Activated CD4-positive, alpha-beta T cell treated with anti-CD3 and anti-CD28 coated beads, Interleukin-2, amount 50 U/mL, for 48 hours (primary cell): ENCODE results near the gene MAP3K14.
A peak's percentile ranks its signal among the peaks of the same experiment; 100 is the strongest.

Source experiments
- DNase-seq, 2 experiments: peaks; one replicate each; pipeline ENCODE4 v3.0.0-alpha.2; 2020

Gene MAP3K14

DNA sequence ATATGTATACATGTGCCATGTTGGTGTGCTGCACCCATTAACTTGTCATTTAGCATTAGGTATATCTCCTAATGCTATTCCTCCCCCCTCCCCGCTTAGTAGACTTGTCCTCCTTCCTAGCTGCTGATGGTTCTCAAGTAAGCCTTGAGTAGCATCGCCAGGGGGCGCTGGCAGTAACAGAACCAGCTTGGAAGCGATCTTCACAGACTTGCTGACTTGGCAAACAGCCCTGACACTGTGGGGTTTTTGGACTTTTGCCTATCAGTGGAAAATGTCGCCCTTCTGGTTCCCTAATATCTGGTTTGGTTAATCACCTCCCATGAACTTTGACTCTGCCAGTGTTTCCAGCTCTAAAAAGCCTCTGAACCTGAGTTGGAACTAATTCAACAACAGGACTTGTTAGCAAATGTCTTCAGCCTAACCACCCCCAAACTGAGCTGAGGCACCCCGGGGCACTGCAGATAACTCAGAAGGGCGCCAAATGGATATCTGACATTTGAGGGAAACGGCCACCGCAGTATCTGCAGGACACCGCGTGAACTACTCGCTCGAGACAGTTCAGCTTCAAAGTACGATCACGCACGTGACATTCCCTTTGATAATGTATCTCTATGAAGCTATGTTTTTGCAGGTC, 39.5 kb downstream of the MAP3K14 start:
- DNase-seq: peak; percentile 92 to 95

DNA sequence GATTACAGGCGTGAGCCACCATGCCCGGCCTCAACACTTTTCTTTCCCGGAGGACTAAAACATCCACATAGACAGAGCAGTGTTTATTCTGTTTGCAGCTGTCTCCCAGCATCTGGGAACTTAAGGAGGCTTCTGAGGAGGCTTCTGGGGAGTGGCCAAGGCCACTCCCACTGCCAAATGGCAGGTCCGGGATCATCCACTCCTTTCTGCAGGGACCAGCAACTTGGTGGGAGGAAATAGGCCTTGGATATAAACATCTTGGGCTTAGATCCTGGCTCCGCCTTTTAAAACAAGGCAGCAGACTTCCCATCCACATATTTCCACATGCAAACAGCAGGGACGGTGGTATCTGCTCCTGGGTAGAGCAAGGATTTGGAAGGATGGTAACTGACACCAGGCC, 40.8 kb downstream of the MAP3K14 start:
- DNase-seq: no peak

DNA sequence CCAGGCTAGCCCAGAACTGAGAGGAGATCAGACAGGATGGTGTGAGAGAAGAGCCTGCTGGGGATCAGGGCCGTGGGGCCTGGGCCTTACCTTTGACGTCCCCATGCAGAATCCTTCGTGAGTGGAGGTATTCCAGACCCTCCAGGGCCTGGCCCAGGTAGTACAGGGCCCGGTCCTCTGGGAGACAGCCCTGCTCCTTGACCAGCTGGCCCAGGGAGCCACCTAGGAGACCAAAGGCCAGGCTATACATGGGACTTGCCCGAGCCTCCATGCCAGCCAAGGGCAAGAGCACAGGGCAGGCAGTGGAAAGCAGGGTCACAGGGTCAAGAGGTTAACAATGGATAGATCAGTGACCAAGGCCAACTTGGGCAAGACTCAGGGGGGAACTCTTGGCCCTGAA, 42.8 kb downstream of the MAP3K14 start:
- no peak for DNase-seq

DNA sequence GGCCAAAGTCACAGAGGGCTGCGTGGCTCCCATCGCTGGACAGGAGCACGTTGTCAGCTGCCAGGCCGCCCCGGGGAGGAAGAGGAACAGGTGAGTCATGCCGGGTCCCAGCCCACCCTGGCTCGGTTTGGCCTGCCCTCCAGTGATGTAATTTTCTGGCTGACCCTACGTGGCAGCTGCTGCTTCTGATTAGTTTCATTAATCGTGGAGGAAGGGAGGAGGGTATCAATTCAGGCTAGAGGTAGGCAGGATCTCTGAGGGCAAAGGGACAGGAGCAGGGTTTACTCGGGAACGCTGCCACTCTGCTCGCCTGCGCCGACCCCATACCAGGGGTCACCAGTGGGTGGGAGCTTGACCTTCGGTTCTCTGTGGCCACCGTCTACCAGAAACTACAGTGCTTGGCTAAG, 43.3 kb downstream of the MAP3K14 start:
- DNase-seq: no peak

DNA sequence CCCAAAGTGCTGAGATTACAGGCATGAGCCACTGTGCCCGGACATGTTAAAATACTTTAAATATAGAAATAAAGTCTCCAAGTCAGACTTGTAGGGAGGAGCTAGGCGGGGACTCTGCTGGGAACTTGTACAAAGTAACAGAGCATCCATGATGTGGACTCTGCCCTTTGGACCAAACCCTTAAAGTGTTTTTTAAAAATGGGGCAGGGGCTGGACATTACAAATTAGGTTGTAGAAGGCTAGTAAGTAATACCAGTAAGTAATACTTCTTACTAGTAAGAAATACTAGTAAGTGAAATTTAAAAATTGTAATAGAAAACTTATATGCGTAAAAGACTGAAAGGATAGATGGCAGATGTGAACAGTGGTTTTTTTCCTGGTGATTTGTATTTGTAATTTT, 45.2 kb downstream of the MAP3K14 start:
- no peak for DNase-seq

DNA sequence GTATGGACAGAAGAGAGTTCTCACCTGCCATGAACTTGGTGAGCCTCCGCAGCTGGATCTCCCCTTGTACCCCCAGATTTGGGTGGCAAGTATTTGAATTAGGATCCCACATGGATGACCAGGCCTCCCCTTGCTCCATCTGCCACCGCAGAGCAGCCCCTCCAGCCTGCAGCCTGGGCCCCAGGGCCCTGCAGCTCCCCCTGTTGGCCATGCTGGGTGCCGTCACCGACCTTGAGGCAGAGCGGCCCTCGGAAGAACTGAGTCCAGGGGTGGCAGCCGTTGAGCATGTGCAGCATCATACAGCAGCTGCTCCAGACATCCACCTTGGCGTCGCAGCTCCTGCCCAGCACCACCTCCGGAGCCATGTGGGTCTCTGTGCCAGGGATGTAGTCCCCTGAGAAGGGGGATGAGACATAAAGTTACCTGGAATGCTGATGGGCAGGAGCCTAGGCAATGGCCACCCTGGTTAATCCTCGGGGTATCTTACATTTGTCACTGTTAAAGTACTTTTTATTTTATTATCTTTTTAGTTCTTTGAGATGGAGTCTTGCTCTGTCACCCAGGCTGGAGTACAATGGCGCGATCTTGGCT, 45.9 kb downstream of the MAP3K14 start:
- peak; percentile 63 to 66 for DNase-seq

DNA sequence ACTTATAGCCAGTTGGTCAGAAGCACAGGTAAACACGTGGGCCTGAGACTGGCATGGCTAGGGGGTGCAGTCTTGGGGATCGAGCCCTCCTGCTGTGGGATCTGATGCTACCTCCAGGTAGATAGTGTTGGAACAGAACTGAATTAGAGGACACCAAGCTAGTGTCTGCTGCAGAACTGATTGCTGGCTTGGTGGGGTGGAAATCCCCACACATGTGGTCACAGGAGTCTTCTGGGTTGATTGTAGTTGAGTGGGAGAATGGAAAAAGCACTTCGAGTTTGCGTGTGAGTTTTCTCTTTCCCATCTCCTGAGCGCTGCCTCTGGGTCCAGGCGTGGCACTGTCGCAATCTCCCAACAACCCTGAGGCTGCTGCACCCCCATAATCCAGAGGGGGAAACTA, 46.9 kb downstream of the MAP3K14 start:
- no peak for DNase-seq

DNA sequence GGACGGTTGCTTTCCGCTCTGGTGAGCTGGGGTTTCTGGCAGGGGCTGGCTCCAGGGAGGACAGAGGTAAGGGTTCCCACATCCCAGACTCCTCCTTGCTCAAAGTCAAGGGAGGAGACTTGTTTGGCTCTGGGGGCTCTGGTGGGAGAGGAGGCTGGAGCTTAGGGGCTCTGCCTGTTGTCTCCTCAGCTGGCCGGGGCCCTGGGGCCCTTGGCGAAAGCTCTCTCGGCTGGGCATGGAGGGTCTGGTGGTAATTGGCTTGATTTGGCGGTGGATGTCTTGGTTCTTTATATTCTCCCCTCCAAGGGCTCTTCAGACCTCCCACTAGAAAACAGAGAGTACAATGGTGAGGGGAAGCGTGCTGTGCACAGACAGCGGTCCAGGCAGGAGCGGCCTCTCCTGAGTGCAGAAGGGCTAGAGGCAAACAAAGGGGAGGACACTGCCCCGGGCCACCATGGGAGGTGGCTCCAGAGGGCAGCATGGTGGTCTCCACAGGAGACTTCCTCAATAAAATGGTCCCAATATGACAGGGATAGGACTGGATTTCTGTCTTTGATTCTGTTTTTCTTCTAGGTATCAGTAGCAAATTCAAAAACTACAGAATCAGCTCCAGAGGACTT, 49.3 kb downstream of the MAP3K14 start:
- DNase-seq: no peak

DNA sequence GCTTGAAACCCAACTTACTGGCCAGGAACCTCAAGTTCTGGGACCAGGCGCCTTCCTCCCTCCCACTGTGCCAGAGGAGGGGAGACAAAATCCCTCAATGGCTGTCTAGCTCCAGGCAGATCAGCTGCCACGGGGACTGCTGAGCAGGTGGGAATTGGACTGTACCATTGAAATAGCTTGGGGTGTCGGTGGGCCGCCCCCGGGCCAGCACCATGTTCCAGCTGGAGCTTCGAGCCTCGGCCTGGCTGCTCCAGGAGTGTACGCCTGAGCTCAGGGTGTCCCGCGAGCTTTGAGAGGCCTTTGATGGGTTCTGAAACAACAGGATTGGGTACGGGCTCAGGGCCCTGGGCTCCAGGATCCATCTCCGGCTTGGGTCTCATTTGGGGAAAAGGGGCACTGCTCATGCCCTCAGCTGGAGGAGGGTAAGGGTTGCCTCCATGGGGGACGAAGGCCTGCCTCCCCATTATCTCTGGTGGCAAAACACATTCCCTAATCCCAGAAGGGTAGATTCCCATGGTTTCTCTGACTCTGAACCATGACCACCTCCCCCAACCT, 50.4 kb downstream of the MAP3K14 start:
- DNase-seq: no peak

DNA sequence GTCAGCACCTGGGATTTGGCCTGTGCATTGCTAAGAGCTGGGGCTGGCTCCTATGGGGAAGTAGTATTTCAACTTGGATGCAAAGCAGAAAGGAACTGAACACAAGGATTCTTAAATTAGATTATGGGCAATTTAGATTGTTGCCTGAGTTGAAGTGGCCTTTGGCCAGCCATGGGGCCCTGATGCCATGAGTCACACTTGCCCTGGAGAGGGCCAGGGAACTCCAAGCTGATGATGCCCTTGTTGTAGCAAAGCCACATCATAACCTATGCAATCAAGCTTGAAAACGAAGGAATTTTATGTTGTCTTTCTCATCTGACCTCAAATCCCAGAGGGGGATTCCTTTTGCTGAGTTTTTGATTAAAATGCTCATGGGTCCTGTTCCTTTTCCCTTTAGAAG, 51.0 kb downstream of the MAP3K14 start:
- DNase-seq: no peak

DNA sequence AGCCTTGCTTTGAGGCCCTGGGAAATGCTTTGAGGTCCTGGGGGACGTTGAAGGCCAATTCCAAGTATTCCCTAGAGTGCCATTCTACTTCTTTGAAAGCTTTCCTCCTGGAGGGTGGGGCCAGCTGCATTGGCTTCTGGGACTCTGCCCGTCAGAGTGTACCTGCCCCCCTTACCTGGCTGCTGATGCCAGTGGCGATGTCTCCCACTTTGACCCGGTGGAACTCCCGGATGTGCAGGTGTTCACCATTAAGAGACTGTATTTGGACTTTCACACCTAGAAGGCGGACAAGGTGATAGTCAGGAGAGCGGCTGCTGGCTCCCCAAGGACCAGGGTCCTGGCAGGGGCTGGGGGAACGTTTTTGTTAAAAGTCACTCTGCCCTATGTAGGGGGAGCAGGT, 51.8 kb downstream of the MAP3K14 start:
- no peak for DNase-seq

DNA sequence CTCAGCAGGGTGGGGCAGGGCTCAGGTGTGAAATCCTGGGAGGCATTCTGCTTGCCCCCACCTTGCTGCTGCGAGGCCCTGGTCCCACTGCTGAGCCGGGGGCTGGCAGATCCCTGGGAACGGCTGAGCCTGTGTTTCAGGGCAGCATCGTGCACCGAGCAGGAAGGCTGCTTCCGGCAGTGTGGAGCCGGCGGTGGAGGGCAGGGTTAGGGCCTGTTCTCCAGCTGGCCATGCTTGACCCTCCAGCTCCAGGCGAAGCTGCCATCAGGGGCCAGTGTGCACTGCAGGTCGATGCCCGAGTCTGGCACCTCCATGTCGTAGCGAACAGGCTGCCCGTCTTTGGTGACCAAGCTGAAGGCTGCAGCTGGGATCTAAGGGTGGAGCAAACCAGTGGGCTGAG, 52.4 kb downstream of the MAP3K14 start:
- no peak for DNase-seq

DNA sequence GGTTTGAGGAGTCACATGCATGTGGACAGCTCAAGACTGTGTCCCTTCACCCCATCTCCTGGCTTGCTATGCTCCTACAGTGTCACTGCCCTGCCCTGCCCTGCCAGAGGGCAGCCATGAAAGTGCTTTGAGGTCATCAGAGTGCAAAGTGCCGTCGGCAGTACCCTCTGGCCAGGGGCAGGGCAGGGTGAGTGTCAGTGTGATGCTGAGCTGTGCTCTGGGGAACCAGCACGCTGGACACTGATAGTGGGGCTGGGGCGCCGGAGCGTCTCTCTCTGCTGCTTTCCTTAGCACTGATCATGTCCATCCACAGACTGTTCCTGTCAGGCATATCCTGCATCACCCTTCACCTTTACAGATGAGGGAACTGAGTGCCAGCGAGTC, 53.4 kb downstream of the MAP3K14 start:
- DNase-seq: no peak

DNA sequence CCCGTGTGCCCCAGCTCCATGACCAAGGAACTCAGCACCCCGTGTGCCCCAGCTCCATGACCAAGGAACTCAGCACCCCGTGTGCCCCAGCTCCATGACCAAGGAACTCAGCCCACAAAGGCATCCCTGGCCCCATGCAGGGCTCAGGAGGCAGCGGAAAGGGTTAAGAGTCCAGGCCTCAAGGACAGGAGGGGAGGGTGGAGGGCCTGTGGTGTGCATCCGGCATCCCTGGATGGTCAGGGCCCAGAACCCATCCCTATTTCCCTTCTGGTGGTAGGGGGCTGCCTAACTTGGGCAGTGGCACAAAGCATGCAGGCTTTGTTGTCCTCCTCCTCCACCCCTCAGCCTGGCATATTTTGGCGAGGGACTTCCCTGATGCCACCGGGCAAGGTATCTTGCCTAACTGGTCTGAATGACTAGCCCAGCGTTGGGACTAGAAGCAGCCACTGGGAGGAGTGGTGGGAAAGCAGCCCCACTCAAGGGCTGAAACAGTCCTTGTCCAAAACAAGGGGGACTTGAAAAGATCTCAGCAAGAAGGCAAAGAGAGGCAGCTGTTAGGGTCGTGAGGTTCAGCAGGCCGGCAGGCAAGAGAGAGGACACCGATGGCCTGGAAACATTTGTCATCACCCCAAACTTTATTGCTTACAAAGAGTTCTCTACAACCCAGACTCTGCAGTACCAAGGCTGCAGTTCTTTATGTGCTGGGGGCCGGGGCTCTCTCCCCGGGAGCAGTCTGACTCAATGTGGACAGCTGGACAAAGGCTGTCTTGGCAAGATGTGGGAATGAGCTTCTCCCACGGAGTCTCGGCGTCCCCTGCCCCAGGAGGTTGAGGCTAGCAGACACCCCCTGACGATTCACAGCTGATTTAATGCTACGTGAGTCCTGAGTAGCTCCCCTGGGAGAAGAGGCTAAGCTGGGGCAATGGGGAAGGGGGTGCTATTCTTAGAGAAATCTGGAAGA, 54.0 kb downstream of the MAP3K14 start:
- peak in 1 of 2 experiments; percentile 19 for DNase-seq

DNA sequence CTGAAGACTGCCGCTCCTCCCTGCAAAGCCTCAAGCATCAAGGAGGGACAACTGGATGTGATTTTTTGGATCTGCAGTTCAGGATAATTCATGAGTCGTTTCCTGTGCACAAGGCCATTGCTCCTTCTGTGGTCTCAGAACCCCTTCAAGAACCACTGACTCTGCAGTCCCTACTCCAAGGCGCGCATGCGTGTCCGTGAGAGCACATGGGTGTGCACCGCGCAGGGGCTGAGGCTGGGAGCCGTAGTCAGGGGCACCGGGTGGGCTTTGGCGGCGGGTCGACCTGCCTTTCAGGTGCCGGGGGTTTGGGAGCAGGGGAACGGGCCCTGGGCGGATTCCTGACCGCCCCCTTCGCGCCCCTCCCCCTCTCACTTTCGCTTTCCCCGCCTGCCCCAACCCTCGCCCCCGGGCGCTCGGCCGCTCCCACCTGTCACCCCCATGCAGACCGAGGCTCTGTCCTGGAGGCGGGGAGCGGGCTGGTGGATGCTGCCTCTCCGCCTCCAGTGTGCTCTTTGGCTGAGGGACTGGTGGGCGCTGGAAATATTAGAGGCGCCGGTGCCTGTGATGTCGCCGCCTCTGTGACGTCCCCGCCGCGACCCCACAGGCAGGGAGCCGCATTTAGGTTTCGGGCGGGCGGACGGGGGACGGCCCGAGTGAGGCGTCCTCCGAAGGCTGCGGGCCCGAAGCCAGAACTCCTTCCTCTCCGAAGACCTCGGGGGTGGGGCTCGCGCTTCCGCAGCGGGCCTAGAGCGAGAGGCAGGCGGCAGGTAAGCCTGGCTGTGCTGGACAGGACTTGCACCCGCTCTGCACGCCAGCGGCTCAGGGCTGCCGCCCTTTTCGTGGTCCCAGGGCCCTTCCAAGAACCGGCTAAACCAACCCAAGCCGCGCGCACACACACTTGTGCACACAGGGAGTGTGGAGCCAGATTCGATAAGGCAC, 55.0 kb downstream of the MAP3K14 start, which contains the start of gene SPATA32:
TSS of gene SPATA32 (minus strand) at position 518 of the 939 bp plus-strand sequence. CDS start at position 440, 78 bp downstream.
- peak; percentile 63 to 69 for DNase-seq

DNA sequence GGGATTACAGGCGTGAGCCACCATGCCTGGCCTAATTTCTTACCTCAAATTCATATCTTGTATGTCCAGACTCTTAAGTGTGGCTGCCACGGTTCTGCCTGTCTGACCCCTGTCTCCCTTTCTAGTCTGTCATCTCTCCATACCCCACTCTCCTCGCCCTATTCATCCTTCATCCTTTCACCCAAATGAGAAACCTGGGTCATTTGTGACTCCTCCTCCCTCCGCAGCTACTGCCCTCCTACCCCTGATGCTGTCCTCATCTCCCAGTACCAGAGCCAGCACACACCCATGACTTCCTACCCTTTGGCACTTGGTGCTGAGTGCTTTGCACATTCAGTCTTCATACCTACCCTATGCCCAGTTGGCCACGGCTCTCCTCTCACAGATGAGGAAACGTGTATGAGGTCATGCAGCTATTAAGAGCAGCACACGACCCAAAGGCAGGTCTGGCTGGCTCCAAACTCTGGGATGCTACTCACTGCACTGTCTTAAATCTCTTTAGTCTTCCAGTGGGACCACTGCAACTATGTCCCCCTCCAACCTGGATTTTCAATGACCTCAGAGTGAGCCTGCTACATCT, 56.5 kb downstream of the MAP3K14 start:
- no peak for DNase-seq

DNA sequence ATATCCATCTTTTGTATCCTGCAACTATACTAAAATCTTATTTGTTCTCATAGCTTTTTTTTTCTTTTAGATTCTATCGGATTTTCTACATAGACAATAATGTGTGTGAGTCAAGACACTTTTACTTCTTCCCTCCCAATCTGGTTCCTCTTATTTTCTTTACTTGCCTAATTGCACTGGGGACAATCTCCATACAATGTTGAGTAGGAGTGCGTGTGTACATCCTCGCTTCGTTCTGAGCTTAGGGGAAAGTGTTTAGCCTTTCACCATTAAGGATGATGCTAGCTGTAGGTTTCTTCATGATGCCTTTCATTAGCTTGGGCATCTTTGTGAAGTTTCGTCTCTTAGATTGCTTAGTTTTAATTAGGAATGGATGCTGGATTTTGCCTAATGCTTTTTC, 57.8 kb downstream of the MAP3K14 start:
- no peak for DNase-seq

DNA sequence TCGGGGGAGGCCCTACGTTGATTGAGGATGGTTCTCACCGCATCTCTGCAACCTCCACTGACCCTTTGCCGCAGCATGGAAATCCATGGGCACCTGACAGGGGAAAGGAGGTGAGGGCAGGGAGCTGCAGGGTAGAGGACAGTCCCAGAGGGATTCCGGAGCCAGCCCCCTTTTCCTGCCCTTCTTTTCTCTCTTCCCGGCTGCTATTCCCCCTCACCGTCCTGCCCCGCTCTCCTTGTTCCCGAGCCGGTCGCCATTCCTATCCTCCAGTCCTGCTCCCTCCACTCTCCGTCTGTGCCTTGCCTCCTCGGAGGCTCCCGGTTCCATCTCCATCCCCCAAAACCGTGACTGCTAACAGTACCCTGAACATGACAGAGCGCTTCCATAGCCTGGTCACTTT, 59.7 kb downstream of the MAP3K14 start:
- no peak for DNase-seq

DNA sequence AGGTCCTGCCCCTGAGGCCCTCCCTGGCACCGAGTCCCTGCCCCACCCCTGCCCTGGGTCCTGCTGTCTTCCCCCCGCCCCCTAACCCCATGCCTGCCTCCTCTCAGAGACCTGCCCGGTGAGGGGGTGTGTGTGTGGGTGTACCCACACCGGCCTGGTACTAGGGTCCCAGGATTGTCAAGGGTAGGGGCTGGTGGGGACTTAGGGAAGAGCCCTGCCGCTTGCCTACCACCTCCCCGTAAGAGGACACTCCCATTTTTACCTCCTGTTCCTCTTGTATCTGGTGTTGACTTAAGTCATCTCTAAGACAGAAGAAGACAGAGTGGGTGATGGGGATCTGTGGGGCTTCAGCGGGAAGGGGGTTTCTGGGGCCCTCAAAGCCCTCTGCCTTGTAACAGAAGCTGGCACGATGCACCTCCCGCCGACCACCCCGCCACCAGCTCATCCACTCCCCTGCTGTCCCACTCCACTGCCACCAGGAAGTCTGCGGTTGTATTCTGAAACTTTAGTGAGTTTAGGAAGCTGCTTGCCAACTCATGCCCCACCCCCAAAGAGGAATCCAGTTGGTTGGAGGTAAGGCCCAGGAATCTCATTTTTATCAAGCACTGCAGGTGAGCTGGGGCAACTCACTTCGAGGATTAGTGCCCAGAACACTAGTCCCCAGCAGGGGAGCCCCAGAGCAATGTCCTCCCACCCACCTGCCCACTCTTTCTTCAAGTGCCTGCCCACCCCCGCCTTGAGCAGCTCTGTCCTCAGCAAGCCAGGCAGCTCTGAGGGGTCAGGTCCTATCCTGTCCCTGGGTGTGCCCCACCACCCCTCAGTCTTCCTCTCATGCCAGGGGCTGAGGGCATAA, 60.5 kb downstream of the MAP3K14 start:
- peak; percentile 26 to 38 for DNase-seq

DNA sequence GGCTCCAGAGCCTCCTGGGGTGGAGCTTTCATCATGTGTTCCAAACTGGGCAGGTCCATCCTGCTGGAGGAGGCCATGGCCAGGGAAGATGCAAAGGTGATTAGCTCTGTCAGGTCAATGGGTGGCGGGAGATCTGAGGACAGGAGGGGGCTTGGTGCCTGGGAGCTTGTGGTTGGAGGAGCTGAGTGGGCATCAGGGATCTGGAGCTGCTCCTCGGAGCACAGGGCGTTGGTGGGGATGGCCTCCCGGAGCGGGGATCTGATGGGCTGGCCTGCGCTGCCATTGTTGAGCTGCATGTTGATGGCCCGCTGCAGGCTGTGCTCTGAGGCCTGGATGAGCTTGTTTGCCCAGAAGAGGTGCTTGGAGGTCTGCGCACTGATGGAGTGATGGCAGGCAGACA, 61.5 kb downstream of the MAP3K14 start:
- no peak for DNase-seq
